ENCODE measurements around the gene ARCN1. TPM values are rescaled to one million over a fixed set of nuclear protein-coding genes. Genes with fewer than 3 reads are reported as not detected.

Gene ARCN1
- total RNA-seq, 1 experiment from 2014 or later = 122 TPM

DNA sequence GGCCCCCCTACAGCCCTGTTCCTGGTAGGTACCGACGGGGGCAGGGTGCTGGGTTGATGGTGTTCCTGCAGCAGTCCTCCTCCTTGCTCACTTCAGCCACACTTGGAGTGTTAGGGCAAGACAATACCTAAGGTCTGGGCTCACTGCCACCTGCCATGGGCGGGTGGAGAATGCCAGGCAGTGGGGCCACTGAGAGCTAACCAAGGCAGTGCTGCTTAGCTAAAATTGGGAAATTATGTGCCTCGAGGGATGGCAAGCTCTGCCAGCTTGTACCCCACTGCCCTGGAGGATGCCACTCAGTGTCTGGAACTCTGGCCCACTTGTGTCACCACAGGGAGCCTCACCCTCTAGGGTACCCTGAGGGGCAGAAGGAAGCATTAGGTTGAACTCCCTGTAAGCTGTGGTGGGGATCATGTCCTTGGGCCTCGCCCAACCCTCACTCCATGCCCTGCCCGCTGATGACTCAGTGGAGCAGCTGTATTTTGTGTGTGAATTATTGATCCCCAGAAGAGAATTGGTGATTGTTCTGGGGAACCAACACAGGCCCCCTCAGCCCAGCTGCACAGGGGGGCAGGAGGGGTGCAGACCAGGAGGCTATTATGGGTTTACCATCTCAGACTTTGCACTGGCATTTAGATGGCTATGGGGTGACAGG lies 53.0 kb downstream of the ARCN1 start:
- no peaks in the 10 kb centered on the region for H3K27me3 ChIP-seq (ENCODE audit: low read length)
- peak; percentile 26 for DNase-seq
- no TSS peak for BruUV-seq (replicated peaks)
- CTCF ChIA-PET = no interaction called here
- no peak overlapping the region for H3K27ac ChIP-seq (ENCODE audit: low read length)
- H3K4me1 ChIP-seq (ENCODE audit: insufficient read depth, low read length) = peaks cover 42% of the 10 kb centered on the region
- no peaks in the 10 kb centered on the region; the same call in 1 of the 2 replicates for H3K36me3 ChIP-seq (ENCODE audit: low read depth, low read length)
- no peaks in the 10 kb centered on the region for H3F3A ChIP-seq (ENCODE audit: low read length, unreplicated experiment)
- no peaks in the 10 kb centered on the region for H4K20me1 ChIP-seq (ENCODE audit: low read length)
- intact Hi-C loops (cut with micrococcal nuclease) = no loop called here
- no peaks in the 10 kb centered on the region for H3K9me3 ChIP-seq (ENCODE audit: low read length)
- no peaks in the 10 kb centered on the region for H3K9me2 ChIP-seq (replicated peaks; ENCODE audit: low read length)
- no peak overlapping the region for H3K9ac ChIP-seq (ENCODE audit: low read length)
- H3K4me3 ChIP-seq (ENCODE audit: low read length) = no peak overlapping the region
- ATAC-seq = peak; percentile 5; the same call in 1 of the 2 replicates
- peaks cover 13% of the 10 kb centered on the region for H3K79me2 ChIP-seq (ENCODE audit: low read length)
- no peak overlapping the region for H2AFZ ChIP-seq (ENCODE audit: low read length)
- TF ChIP-seq EZH2phosphoT487 (IDR thresholded peaks at IDR 0.05; ENCODE audit: borderline replicate concordance, low read length) (no peak), EZH2 (IDR thresholded peaks at IDR 0.05; ENCODE audit: low read length, unreplicated experiment) (no peak)
- TF ChIP-seq, protein P1, sequence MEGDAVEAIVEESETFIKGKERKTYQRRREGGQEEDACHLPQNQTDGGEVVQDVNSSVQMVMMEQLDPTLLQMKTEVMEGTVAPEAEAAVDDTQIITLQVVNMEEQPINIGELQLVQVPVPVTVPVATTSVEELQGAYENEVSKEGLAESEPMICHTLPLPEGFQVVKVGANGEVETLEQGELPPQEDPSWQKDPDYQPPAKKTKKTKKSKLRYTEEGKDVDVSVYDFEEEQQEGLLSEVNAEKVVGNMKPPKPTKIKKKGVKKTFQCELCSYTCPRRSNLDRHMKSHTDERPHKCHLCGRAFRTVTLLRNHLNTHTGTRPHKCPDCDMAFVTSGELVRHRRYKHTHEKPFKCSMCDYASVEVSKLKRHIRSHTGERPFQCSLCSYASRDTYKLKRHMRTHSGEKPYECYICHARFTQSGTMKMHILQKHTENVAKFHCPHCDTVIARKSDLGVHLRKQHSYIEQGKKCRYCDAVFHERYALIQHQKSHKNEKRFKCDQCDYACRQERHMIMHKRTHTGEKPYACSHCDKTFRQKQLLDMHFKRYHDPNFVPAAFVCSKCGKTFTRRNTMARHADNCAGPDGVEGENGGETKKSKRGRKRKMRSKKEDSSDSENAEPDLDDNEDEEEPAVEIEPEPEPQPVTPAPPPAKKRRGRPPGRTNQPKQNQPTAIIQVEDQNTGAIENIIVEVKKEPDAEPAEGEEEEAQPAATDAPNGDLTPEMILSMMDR (conservative IDR thresholded peaks at IDR 0.05; ENCODE audit: low read depth, low read length) = no peak
- POLR2A ChIA-PET (ENCODE audit: unreplicated experiment) = interaction anchor here (0.7 kb wide), 1 partner anchor 140 kb away, joined by 3 read pairs; no protein-coding TSS in a partner anchor
- 0 out of 2 replicates have a peak overlapping the region, but pooled peaks have one; percentile 25 for H3K4me2 ChIP-seq (ENCODE audit: low read length)

DNA sequence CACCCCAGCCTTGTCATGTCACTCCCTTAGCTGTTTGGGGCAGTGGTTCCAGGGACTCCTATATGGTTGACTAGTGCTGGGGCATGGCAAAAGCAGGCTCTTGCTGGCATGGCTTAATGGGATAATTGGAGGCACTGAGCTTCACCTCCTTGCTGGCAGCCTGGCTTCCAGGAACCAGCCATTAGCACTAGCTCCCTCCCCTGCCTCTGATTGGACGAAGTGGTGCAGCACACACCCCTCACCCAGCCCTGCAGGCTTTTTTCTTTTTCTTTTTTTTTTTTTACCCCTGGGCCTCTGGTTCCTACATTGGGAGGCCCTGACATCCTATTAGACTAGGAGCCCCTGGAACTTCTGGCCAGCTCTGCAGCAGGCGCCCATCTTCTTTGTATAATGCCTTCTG lies 53.8 kb downstream of the ARCN1 start:
- no peak for TF ChIP-seq EZH2 (IDR thresholded peaks at IDR 0.05; ENCODE audit: low read length, unreplicated experiment)
- TF ChIP-seq, protein P1 (conservative IDR thresholded peaks at IDR 0.05; ENCODE audit: low read depth, low read length) = no peak
- TF ChIP-seq EZH2phosphoT487 (IDR thresholded peaks at IDR 0.05; ENCODE audit: borderline replicate concordance, low read length) = no peak
- Histone ChIP-seq H3K27me3 (ENCODE audit: low read length) (no peaks in the 10 kb centered on the region), H4K20me1 (ENCODE audit: low read length) (no peaks in the 10 kb centered on the region), H3F3A (ENCODE audit: low read length, unreplicated experiment) (no peaks in the 10 kb centered on the region), H3K79me2 (ENCODE audit: low read length) (peaks cover 13% of the 10 kb centered on the region), H2AFZ (ENCODE audit: low read length) (no peak overlapping the region), H3K9ac (ENCODE audit: low read length) (no peak overlapping the region), H3K27ac (ENCODE audit: low read length) (no peak overlapping the region), H3K9me2 (replicated peaks; ENCODE audit: low read length) (no peaks in the 10 kb centered on the region), H3K9me3 (ENCODE audit: low read length) (no peaks in the 10 kb centered on the region), H3K4me1 (ENCODE audit: insufficient read depth, low read length) (peaks cover 34% of the 10 kb centered on the region), H3K36me3 (ENCODE audit: low read depth, low read length) (no peaks in the 10 kb centered on the region; the same call in 1 of the 2 replicates), H3K4me3 (ENCODE audit: low read length) (no peak overlapping the region), H3K4me2 (ENCODE audit: low read length) (no peak overlapping the region)
- ATAC-seq = no peak
- intact Hi-C loops (cut with micrococcal nuclease) = no loop called here
- CTCF ChIA-PET = no interaction called here
- BruUV-seq (replicated peaks) = no TSS peak
- POLR2A ChIA-PET (ENCODE audit: unreplicated experiment) = interaction anchor here (0.7 kb wide), 1 partner anchor 139 kb away, joined by 3 read pairs; no protein-coding TSS in a partner anchor
- DNase-seq = no peak

DNA sequence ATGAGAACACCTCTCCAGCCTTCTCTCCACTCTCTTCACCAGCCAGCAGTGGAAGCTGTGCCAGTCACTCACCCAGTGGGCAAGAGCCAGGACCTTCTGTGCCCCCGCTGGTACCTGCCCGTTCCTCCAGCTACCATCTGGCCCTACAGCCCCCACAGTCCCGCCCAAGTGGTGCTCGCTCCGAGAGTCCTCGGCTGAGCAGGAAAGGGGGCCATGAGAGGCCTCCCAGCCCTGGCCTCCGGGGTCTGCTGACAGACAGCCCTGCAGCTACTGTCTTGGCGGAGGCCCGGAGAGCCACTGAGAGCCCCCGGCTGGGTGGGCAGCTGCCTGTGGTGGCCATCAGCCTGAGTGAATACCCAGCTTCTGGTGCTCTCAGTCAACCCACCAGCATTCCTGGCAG lies 55.4 kb downstream of the ARCN1 start:
- Histone ChIP-seq H3K9ac (ENCODE audit: low read length) (no peak overlapping the region), H3K27me3 (ENCODE audit: low read length) (no peaks in the 10 kb centered on the region), H2AFZ (ENCODE audit: low read length) (no peak overlapping the region), H3K79me2 (ENCODE audit: low read length) (0 out of 2 replicates have a peak, but pooled peaks cover 4% of the 10 kb centered on the region), H3F3A (ENCODE audit: low read length, unreplicated experiment) (no peaks in the 10 kb centered on the region), H3K9me3 (ENCODE audit: low read length) (no peaks in the 10 kb centered on the region), H3K36me3 (ENCODE audit: low read depth, low read length) (no peaks in the 10 kb centered on the region; the same call in 1 of the 2 replicates), H3K4me3 (ENCODE audit: low read length) (no peak overlapping the region), H4K20me1 (ENCODE audit: low read length) (no peaks in the 10 kb centered on the region), H3K27ac (ENCODE audit: low read length) (no peak overlapping the region), H3K4me1 (ENCODE audit: insufficient read depth, low read length) (peaks cover 22% of the 10 kb centered on the region), H3K9me2 (replicated peaks; ENCODE audit: low read length) (no peaks in the 10 kb centered on the region), H3K4me2 (ENCODE audit: low read length) (no peak overlapping the region)
- TF ChIP-seq EZH2phosphoT487 (IDR thresholded peaks at IDR 0.05; ENCODE audit: borderline replicate concordance, low read length) (no peak), EZH2 (IDR thresholded peaks at IDR 0.05; ENCODE audit: low read length, unreplicated experiment) (no peak)
- TF ChIP-seq, protein P1 (conservative IDR thresholded peaks at IDR 0.05; ENCODE audit: low read depth, low read length) = no peak
- DNase-seq (no peak), ATAC-seq (no peak)
- BruUV-seq (replicated peaks) = no TSS peak
- intact Hi-C loops (cut with micrococcal nuclease) = no loop called here
- CTCF ChIA-PET = no interaction called here
- POLR2A ChIA-PET (ENCODE audit: unreplicated experiment) = no interaction called here
